DOHH2 (cell line): ENCODE data around the gene RYR2.

Source experiments
- EZH2phosphoT487 ChIP-seq: fragments of 200-600 bp; sonication (generic); IDR thresholded peaks from 2 replicates; pipeline ENCODE4 v1.6.1; 2017; ENCODE audit warnings: borderline replicate concordance, mild to moderate bottlenecking, antibody characterized with exemption, low read length, moderate library complexity, mixed read lengths
- TF ChIP-seq, protein P1 (sequence below): fragments of 200-600 bp; sonication (generic); IDR thresholded peaks from one replicate; pipeline ENCODE4 v1.5.1; 2014; ENCODE audit warnings: antibody characterized with exemption, mild to moderate bottlenecking, low read depth, low read length; ENCODE audit not compliant: poor library complexity, severe bottlenecking

- TF ChIP-seq, protein P1, sequence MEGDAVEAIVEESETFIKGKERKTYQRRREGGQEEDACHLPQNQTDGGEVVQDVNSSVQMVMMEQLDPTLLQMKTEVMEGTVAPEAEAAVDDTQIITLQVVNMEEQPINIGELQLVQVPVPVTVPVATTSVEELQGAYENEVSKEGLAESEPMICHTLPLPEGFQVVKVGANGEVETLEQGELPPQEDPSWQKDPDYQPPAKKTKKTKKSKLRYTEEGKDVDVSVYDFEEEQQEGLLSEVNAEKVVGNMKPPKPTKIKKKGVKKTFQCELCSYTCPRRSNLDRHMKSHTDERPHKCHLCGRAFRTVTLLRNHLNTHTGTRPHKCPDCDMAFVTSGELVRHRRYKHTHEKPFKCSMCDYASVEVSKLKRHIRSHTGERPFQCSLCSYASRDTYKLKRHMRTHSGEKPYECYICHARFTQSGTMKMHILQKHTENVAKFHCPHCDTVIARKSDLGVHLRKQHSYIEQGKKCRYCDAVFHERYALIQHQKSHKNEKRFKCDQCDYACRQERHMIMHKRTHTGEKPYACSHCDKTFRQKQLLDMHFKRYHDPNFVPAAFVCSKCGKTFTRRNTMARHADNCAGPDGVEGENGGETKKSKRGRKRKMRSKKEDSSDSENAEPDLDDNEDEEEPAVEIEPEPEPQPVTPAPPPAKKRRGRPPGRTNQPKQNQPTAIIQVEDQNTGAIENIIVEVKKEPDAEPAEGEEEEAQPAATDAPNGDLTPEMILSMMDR, result peak; percentile 19
- no peak for TF ChIP-seq EZH2phosphoT487
Observed at GRCh38 chr1:237045278-237046016, 3.5 kb downstream of the RYR2 start.
